ENCODE measurements around the gene C6orf47.

Gene C6orf47

DNA sequence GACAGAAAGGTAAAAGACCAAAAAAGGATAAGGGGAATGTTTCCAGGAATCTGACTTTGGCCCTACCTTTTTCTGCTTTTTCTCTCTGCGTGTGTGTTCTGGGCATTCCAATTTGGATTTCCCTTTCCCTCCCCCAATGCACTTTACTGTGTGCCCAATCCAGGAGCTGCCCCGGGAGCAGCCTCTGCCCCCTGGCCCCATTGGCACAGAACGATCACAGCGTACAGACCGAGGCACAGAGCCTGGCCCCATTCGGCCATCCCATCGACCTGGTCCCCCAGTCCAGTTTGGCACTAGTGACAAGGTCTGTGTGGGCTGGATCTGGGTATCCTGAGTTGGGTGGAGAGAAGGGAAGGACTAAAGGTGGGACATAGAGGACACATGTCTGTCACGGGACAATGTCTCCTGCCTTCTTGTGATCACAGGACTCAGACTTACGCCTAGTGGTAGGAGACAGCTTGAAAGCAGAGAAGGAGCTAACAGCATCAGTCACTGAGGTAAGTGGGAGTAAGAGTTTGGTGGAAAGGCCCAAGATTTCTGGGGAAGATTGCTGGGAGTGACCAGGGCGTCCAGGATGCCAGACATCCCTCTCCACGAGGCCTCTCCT, 25.5 kb downstream of the C6orf47 start:
- Mint-ChIP-seq H3K9me3 (no peaks in the 10 kb centered on the region), H3K4me3 (no peak overlapping the region), H3K27me3 (ENCODE audit: low read depth, poor library complexity) (peaks cover 3% of the 10 kb centered on the region), H3K27ac (peak overlapping the region; percentile 72), H3K36me3 (ENCODE audit: low read depth) (peaks cover 66% of the 10 kb centered on the region), H3K4me1 (peaks cover 5% of the 10 kb centered on the region)
- TF ChIP-seq, protein P1, sequence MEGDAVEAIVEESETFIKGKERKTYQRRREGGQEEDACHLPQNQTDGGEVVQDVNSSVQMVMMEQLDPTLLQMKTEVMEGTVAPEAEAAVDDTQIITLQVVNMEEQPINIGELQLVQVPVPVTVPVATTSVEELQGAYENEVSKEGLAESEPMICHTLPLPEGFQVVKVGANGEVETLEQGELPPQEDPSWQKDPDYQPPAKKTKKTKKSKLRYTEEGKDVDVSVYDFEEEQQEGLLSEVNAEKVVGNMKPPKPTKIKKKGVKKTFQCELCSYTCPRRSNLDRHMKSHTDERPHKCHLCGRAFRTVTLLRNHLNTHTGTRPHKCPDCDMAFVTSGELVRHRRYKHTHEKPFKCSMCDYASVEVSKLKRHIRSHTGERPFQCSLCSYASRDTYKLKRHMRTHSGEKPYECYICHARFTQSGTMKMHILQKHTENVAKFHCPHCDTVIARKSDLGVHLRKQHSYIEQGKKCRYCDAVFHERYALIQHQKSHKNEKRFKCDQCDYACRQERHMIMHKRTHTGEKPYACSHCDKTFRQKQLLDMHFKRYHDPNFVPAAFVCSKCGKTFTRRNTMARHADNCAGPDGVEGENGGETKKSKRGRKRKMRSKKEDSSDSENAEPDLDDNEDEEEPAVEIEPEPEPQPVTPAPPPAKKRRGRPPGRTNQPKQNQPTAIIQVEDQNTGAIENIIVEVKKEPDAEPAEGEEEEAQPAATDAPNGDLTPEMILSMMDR (IDR thresholded peaks at IDR 0.05), result no peak
- no peak for DNase-seq

DNA sequence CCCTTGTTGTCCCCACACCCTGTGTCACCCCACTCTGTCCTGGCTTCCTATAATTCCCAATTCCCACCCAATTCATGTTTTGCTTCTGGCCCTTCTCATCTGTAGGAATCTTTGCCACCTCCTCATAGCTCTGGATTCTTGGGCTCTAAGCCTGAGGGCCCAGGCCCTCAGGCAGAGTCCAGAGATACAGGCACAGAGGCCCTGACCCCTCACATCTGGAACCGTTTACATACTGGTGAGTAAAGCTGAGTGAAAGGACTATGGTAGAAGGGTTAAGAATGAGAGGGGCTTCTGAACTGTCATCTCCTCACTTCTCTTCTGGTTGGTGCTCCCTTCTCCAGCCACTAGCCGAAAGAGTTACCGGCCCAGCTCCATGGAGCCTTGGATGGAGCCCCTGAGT, 26.4 kb downstream of the C6orf47 start:
- no peak overlapping the region for H3K4me3 Mint-ChIP-seq
- peaks cover 70% of the 10 kb centered on the region for H3K36me3 Mint-ChIP-seq (ENCODE audit: low read depth)
- H3K27me3 Mint-ChIP-seq (ENCODE audit: low read depth, poor library complexity), result peaks cover 3% of the 10 kb centered on the region
- peak overlapping the region; percentile 75 for H3K27ac Mint-ChIP-seq
- no peaks in the 10 kb centered on the region for H3K9me3 Mint-ChIP-seq
- TF ChIP-seq, protein P1 (IDR thresholded peaks at IDR 0.05), result no peak
- no peak for DNase-seq
- H3K4me1 Mint-ChIP-seq, result peaks cover 5% of the 10 kb centered on the region

DNA sequence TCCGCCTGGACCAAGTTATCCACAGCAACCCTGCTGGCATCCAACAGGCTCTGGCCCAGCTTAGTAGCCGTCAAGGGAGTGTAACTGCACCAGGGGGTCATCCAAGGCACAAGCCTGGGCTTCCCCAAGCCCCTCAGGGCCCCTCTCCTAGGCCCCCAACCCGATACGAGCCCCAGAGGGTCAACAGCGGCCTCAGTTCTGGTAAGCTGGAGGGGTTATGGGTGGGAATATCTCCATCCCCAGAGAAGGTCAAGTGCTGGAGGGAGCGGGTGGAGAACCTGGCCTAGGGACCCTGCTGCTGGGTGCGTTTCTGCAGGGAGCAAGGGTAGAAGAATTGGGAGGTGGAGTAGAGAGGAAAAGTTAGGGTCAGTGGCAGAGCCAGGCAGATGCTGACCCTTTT, 27.1 kb downstream of the C6orf47 start:
- TF ChIP-seq, protein P1 (IDR thresholded peaks at IDR 0.05), result no peak
- H3K9me3 Mint-ChIP-seq, result no peaks in the 10 kb centered on the region
- peaks cover 3% of the 10 kb centered on the region for H3K27me3 Mint-ChIP-seq (ENCODE audit: low read depth, poor library complexity)
- no peak overlapping the region for H3K4me3 Mint-ChIP-seq
- peak overlapping the region; percentile 96 for H3K27ac Mint-ChIP-seq
- DNase-seq, result no peak
- peaks cover 72% of the 10 kb centered on the region for H3K36me3 Mint-ChIP-seq (ENCODE audit: low read depth)
- H3K4me1 Mint-ChIP-seq, result peaks cover 5% of the 10 kb centered on the region

DNA sequence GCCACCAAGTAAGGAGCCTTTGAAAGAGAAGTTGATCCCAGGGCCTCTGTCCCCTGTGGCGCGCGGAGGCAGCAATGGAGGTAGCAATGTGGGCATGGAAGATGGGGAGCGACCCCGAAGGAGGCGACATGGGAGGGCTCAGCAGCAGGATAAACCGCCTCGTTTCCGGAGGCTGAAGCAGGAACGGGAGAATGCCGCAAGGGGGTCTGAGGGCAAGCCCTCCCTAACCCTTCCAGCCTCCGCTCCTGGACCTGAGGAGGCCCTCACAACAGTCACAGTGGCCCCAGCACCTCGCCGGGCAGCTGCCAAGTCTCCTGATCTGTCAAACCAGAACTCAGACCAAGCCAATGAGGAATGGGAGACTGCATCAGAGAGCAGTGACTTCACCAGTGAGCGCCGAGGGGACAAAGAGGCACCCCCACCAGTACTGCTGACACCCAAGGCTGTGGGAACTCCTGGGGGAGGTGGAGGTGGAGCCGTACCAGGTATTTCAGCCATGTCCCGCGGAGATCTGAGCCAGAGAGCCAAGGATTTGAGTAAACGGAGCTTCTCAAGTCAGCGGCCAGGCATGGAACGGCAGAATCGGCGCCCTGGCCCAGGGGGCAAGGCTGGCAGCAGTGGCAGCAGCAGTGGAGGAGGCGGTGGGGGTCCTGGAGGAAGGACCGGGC, 28.2 kb downstream of the C6orf47 start:
- Mint-ChIP-seq H3K4me3 (no peak overlapping the region), H3K27ac (peak overlapping the region; percentile 96), H3K36me3 (ENCODE audit: low read depth) (peaks cover 82% of the 10 kb centered on the region), H3K4me1 (peaks cover 5% of the 10 kb centered on the region), H3K27me3 (ENCODE audit: low read depth, poor library complexity) (peaks cover 3% of the 10 kb centered on the region), H3K9me3 (no peaks in the 10 kb centered on the region)
- DNase-seq, result no peak
- TF ChIP-seq, protein P1 (IDR thresholded peaks at IDR 0.05), result no peak

DNA sequence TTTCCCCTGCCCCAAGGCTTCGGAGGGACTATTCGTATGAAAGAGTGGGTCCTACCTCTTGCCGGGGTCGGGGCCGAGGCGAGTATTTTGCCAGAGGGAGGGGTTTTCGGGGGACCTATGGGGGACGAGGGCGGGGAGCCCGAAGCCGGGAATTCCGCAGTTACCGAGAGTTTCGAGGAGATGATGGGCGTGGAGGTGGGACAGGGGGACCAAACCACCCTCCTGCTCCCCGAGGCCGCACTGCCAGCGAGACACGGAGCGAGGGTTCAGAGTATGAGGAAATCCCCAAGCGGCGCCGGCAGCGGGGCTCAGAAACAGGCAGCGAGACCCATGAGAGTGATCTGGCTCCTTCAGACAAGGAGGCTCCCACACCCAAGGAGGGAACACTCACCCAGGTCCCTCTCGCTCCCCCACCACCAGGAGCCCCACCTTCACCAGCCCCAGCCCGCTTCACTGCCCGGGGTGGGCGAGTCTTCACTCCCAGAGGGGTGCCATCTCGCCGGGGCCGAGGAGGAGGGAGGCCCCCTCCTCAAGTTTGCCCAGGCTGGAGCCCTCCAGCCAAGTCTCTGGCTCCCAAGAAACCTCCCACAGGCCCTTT, 28.8 kb downstream of the C6orf47 start:
- no peaks in the 10 kb centered on the region for H3K9me3 Mint-ChIP-seq
- peak overlapping the region; percentile 96 for H3K27ac Mint-ChIP-seq
- peaks cover 3% of the 10 kb centered on the region for H3K27me3 Mint-ChIP-seq (ENCODE audit: low read depth, poor library complexity)
- peaks cover 82% of the 10 kb centered on the region for H3K36me3 Mint-ChIP-seq (ENCODE audit: low read depth)
- TF ChIP-seq, protein P1 (IDR thresholded peaks at IDR 0.05), result no peak
- H3K4me1 Mint-ChIP-seq, result peaks cover 5% of the 10 kb centered on the region
- H3K4me3 Mint-ChIP-seq, result no peak overlapping the region
- no peak for DNase-seq

All from nephron progenitor cell (in vitro differentiated cells).